ENCODE data around the gene ADNP. TPM values are rescaled to one million over a fixed set of nuclear protein-coding genes. Genes with fewer than 3 reads are reported as not detected.

ADNP gene
- total and polyA plus RNA-seq, 10 of the 15 experiments (the other 5 are each of a cell fraction or from before 2014, with no cell fraction given): 23.0 to 74.4 (median 34.9) TPM

GRCh38 chr20:50958615-50959542 is 27.6 kb upstream of the ADNP start, which contains the start of gene MOCS3:
Gene MOCS3 (plus strand): TSS chr20:50958818. CDS start chr20:50958843, 25 bp downstream.
- H3K9ac ChIP-seq (ENCODE audit: control insufficient read depth, insufficient read depth, low read length): peak within 1 kb of the TSS; percentile 90
- H3K79me2 ChIP-seq (ENCODE audit: control insufficient read depth, insufficient read depth, low read length): peaks cover 59% of the 10 kb centered on the region
- ChIA-PET CTCF (interaction anchor here (0.8 to 3.2 kb wide), 9 partner anchors 11 to 169 kb away, joined by 3 to 34 read pairs (median 10); partner anchors contain the start of genes ADNP and BCAS4), SMC1A (ENCODE audit: uncharacterized antibody, unreplicated experiment) (interaction anchor here (0.8 to 1.8 kb wide), 8 partner anchors 12 to 168 kb away, joined by 3 to 26 read pairs (median 6); partner anchors contain the start of genes ADNP and BCAS4), RAD21 (ENCODE audit: unreplicated experiment) (interaction anchor here (0.9 to 2.5 kb wide), 8 partner anchors 22 to 164 kb away, joined by 3 to 29 read pairs (median 6); partner anchors contain the start of genes ADNP and BCAS4), POLR2A (interaction anchor here (0.7 to 1.9 kb wide), 8 partner anchors 19 to 805 kb away, joined by 3 to 17 read pairs (median 4); partner anchors contain the start of genes ADNP, BCAS4 and PEDS1)
- 9% methylated on average over 67 of the region's 67 CpGs for WGBS (ENCODE audit: insufficient coverage, insufficient replicate concordance, low lambda C conversion rate, missing lambda C conversion rate)
- peak within 1 kb of the TSS; percentile 96 for H2AFZ ChIP-seq (ENCODE audit: control insufficient read depth, low read depth, low read length)
- H4K20me1 ChIP-seq (ENCODE audit: control insufficient read depth, insufficient read depth): no peaks in the 10 kb centered on the region
- intact Hi-C loops (cut with micrococcal nuclease; ENCODE audit: unreplicated experiment) (loop anchor here (1.0 kb wide), 1 partner anchor 28 kb away; the partner anchor contains the start of gene ADNP), in situ Hi-C loops (cut with MboI) (no loop called here)
- H3K4me2 ChIP-seq (ENCODE audit: control insufficient read depth, insufficient read depth): peak within 1 kb of the TSS; percentile 97
- TSS peak; percentile 91 for BruUV-seq (replicated peaks)
- peaks cover 13% of the 10 kb centered on the region for H3K4me1 ChIP-seq (ENCODE audit: control insufficient read depth, insufficient read depth, low read length)
- no peaks in the 10 kb centered on the region for H3K9me3 ChIP-seq (replicated peaks; ENCODE audit: control insufficient read depth, insufficient read depth, low read length)
- FAIRE-seq: no peak
- H3K27me3 ChIP-seq (replicated peaks in 1 of 2; ENCODE audit: control insufficient read depth in 2 of 2, insufficient read depth in 2 of 2, low read length in 1 of 2): no peaks in the 10 kb centered on the region
- peak; percentile 86 for DNase-seq (ENCODE audit: low read depth, low spot score)
- peak; percentile 88 for ATAC-seq
- H3K36me3 ChIP-seq (ENCODE audit: control insufficient read depth in 2 of 2, insufficient read depth in 2 of 2, low read length in 1 of 2): peaks cover 0 to 3% of the 10 kb centered on the region in 2 experiments; a peak in 2 of 4 replicates
- peak within 1 kb of the TSS; percentile 96 for H3K27ac ChIP-seq (ENCODE audit: control insufficient read depth, insufficient read depth)
- H3K4me3 ChIP-seq: peak within 1 kb of the TSS; percentile 88
- TF ChIP-seq BMI1 (IDR thresholded peaks at IDR 0.05; ENCODE audit: borderline replicate concordance) (peak; percentile 98), MXI1 (IDR thresholded peaks at IDR 0.05; ENCODE audit: low read depth, low read length) (peak; percentile 98), FOXK2 (IDR thresholded peaks at IDR 0.05) (peak; percentile 97), POLR2AphosphoS2 (IDR thresholded peaks at IDR 0.05; ENCODE audit: low read depth, low read length) (0 out of 2 replicates have a peak, but pooled peaks have one; percentile 11), CBFB (IDR thresholded peaks at IDR 0.05; ENCODE audit: low read depth) (no peak), KDM1A (IDR thresholded peaks at IDR 0.05; ENCODE audit: borderline replicate concordance) (no peak), LARP7 (IDR thresholded peaks at IDR 0.05) (0 out of 2 replicates have a peak, but pooled peaks have one; percentile 23), ETV6 (conservative IDR thresholded peaks at IDR 0.05 in 1 of 2, IDR thresholded peaks at IDR 0.05 in 1 of 2; ENCODE audit: borderline replicate concordance in 1 of 2, low read depth in 1 of 2) (peak in 1 of 2 experiments; percentile 64; a peak in 1 of 4 replicates), ZNF24 (IDR thresholded peaks at IDR 0.05) (peak; percentile 83), GATAD2B (conservative IDR thresholded peaks at IDR 0.05; ENCODE audit: low read depth) (no peak), NKRF (conservative IDR thresholded peaks at IDR 0.05) (peak; percentile 48), E4F1 (IDR thresholded peaks at IDR 0.05; ENCODE audit: borderline replicate concordance, partially characterized antibody) (peak; percentile 78), NR2C1 (IDR thresholded peaks at IDR 0.05) (peak; percentile 89), KLF5 (IDR thresholded peaks at IDR 0.05; ENCODE audit: partially characterized antibody) (peak; percentile 99), HSF1 (IDR thresholded peaks at IDR 0.05; ENCODE audit: low read depth, low read length) (0 out of 2 replicates have a peak, but pooled peaks have one; percentile 53), CHD1 (IDR thresholded peaks at IDR 0.05; ENCODE audit: low read depth, low read length) (peak; percentile 98)

Data from GM12878 (cell line).